Fibroblast of peridontal ligament (primary cell): ENCODE results near the gene PHLDA3.
"Not testable (repeated sequence)": the region's sequence is repeated elsewhere in the genome, so short reads cannot be mapped to it uniquely, and the experiment has no call there.

Source experiments
- DNase-seq: peaks from one replicate; pipeline ENCODE4 v3.0.0-alpha.2; 2010; ENCODE audit errors: extremely low read depth

PHLDA3 gene

GRCh38 chr1:201486187-201486586, 17.2 kb upstream of the PHLDA3 start:
- no peak for DNase-seq

- no peak for DNase-seq
Observed at GRCh38 chr1:201485184-201485774, 16.3 kb upstream of the PHLDA3 start.

DNA sequence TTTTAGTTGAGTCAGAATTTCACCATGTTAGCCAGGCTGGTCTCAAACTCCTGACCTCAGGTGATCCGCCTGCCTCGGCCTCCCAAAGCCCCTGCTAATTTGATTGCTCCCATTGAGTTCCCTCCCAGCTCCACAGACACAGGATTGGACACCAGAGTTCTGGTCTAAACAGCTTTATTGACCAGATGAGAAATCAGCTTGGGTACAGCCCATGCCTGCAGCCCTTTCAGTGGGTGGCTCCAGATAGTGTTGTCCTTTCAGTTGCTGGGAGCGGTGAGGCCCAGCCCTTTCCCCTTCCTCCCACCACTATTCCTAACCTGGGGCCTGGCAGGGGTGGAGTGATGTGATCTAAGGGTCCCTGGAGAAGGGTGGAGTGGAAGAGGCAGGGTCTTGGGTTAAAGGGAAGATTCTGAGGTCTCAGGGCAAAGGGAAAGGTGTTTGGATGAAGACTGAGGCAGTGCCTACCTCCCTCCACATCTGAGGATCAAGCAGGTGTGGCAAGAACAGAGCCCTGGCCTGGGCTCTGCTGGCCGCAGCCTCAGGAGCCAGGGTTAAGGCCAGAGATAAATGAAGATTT, 14.5 kb upstream of the PHLDA3 start:
- no peak for DNase-seq

DNA sequence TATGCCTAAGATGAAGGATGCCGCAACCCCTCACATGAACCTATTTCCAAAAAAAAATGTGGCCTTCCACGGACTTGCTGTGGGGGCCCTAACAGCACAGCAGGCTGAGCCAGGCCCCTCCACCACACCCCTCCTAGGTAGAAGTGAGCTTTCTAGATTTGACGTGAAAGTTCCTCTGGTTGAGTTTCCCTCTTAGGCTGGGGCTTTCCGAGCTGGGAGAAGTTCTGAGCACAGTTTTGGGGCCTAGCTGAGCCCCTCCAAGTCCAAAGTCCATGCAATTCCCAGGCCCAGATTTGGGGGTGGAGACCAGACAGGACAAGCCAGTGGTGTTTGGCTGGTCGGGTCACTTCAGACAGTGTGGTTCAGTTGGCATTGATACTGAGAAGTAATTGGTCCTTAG, 13.8 kb upstream of the PHLDA3 start:
- no peak for DNase-seq

GRCh38 chr1:201481761-201482493, 12.9 kb upstream of the PHLDA3 start:
- peak; percentile 76 for DNase-seq

DNA sequence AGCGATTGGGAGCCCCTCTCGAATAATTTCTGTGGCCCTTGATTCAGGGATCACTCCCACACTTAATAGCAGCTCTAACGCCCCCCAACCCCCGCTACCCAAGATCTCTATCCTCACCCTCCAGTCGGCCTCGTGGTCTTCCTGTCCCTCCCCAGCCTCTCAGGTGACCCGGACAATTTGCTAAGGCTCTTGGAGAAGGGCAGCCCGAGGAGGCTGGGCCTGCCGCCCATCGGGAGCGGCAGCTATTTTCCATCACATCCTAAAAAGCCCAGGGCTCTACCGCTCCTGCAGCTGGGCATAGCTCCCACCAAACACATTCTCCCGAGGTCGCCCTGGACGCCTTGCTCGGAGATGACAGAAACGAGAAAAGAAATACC, 12.0 kb upstream of the PHLDA3 start:
- DNase-seq, result no peak

DNA sequence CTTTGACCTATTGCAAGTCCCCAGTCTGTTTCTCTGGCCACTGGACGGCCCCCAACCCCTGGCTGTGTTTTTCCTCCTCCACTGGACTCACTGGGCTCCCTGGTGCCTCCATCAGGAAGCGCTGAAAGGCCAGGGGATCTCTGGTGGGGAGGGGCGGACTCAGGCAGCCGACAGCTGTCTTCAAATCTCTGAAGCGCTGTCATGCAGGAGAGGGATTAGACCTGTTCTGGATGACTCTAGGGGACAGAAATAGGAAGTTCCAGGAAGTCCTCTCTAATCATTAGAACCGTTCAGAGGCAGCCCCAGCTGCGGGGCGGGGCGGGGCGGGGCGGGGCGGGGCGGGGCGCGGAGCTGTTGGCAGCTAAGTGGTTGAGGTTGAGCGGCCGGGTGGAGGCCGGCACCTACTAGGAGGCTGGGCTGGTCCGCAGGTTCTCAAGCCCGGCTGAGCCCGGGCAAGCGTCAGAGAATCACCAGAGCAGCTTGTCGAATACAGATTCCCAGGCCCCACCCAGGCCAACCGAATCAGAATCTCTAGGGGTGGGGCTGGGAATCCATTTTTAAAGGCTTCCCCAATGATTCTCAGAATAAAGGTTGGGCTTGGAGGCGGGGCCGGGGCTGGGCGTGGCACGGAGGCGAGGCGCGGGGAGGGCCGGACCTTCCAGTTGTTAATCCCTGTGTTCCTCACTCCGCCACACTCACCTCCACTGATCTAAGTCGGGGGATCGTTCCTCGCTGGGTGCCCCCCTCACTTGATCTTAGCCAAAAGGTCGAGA, 11.4 kb upstream of the PHLDA3 start:
- peak; percentile 40 for DNase-seq

GRCh38 chr1:201479201-201479730, 10.3 kb upstream of the PHLDA3 start:
- no peak for DNase-seq

- DNase-seq, result not testable (repeated sequence)
Observed at GRCh38 chr1:201478666-201479065, 9.7 kb upstream of the PHLDA3 start.

GRCh38 chr1:201476670-201477344, 7.8 kb upstream of the PHLDA3 start:
- DNase-seq, result no peak

DNA sequence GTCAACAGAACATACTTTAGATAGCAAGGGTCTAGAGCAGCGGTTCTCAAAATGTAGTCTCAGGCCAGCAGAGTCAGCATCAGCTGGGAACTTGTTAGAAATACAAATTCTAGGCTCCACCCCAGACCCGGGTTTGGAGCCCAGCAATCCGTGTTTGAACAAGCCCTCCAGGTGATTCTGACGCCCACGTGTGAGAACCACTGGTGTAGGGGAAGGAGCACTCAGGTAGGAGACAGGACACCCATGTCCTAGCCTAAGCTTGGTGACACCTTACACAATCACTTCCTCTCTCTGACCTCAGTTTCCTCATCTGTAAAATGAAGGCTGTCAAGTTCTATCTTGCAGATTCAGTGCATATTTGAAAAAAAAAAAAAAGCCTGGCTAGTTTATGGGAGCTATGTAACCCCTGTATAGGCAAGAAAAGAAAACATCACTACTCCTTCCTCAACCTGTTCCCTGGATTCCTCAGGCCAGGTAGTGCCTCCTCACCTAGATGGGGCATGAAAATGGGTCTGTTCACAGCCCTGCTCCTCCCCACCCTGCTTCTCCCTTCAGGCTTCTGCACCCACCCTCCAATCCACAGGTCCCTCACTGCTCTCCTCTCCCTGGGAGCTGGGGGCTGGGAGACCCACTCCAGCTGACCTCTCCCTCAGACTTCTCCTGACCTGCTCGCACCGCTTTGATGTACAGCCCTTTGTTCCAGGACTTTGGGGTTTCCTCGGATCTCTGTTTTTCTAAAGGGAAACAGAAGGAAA, 7.1 kb upstream of the PHLDA3 start:
- no peak for DNase-seq

DNA sequence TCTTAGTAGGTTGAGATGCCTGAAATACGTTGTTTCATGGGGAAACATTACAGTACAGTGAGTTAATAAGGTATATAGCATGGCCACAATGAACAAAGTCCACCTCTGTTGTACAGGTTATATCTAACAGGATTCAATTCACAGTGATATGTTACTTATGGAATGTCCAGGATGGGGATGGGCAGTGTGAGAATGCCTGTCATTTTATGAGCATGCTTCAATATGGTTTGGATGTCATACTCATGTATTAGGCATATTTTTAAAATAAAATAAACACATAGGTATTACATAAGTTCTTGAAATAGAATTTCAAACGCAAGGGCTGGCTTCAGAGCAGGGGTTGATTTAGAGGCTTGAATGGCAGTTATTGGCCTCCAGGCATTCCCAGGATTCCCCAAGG, 6.1 kb upstream of the PHLDA3 start:
- DNase-seq, result peak; percentile 34

DNA sequence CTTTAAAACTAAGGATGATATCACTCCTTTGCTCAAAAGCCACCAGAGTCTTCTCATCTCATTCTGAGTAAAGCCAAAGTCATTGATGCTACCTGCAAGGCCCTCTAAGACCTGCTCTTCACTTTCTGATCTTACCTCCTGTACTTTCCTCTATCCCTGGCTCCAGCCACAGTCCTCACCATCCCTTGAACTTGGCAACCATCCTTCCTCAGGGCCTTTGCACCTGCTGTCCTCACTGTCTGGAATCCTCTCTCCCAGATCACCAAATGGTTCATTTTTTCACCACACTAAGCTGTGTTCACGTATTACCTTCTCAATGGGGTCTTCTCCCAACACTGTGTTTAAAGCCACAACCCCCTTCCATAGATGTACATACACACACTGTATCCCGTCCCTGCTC, 4.3 kb upstream of the PHLDA3 start:
- no peak for DNase-seq

GRCh38 chr1:201472321-201472720, 3.3 kb upstream of the PHLDA3 start:
- DNase-seq, result not testable (repeated sequence)

- peak; percentile 94 for DNase-seq
Observed at GRCh38 chr1:201471772-201472171, 2.8 kb upstream of the PHLDA3 start.

DNA sequence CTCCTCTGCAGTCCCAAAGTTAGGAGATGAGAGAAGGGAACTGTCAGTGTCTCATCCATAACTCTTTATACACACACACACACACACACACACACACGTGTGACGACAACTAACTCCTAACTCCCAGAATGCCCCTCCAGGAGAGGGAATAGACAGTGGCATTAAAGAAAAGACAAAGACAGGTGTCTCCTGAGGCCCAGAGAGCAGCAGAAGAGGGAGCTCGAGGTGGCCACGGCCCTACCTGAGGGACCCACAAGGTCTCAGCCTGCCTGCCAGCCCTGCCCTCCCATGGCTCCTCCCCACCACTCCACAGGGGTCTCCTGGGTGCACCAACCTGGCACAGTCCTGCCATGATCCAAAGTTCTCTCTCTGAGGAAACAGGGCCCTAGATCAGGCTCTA, 1.6 kb upstream of the PHLDA3 start:
- no peak for DNase-seq

GRCh38 chr1:201469645-201470074, 672 bp upstream of the PHLDA3 start:
- no peak for DNase-seq

DNA sequence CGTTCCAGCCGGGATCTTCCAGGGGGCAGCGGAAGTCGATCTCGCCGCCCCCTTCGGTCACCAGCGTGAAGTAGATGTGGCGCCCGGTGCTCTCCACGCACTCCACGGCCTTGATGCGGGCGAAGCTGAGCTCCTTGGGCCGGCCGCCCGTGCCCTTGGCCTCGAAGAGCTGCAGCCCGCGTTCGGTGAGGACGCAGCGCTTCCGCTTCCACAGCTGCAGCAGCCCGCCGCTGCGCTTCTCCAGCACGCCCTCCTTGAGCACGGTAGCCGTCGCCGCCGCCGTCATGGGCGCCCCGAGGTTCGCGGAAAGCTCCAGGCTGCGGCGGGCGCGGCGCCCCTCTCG, 516 bp downstream of the PHLDA3 start:
- no peak for DNase-seq

- peak; percentile 81 for DNase-seq
Observed at GRCh38 chr1:201466492-201466891, 2.5 kb downstream of the PHLDA3 start.

- DNase-seq, result no peak
Observed at GRCh38 chr1:201465698-201466290, 3.2 kb downstream of the PHLDA3 start.

- DNase-seq, result peak; percentile 42
Observed at GRCh38 chr1:201463071-201463552, 5.9 kb downstream of the PHLDA3 start.
